IMR-90 (cell line): ENCODE data around the gene MTCL1. TPM values are rescaled to one million over a fixed set of nuclear protein-coding genes. Genes with fewer than 3 reads are reported as not detected.
A peak's percentile ranks its signal among the peaks of the same experiment; 100 is the strongest.

Experiments used
- ATAC-seq: fragments of 200-7000 bp; cut with Tn5 transposase; 2 replicates; pipeline ENCODE4 v1.9.1; 2020; ENCODE audit warnings: low read depth, mild to moderate bottlenecking, moderate library complexity
- BruUV-seq: library from RNA; stranded (reverse); fragments of 400-500 nt; replicated peaks from 2 replicates; lab custom pipeline; 2021; lab: Mats Ljungman, UMichigan
- CTCF ChIA-PET: fragments of 300-600 bp; formaldehyde crosslinking; extraction: SDS; loops from one replicate; lab custom pipeline; 2021; ENCODE audit warnings: antibody characterized with exemption; lab: Yijun Ruan, JAX
- POLR2A ChIA-PET: fragments of 300-600 bp; sonication (Branson Sonifier 250); formaldehyde crosslinking; loops from one replicate; lab custom pipeline; 2022; ENCODE audit warnings: antibody characterized with exemption; ENCODE audit not compliant: unreplicated experiment; lab: Charles Lee
- DNase-seq: peaks from one replicate; pipeline ENCODE4 v3.0.0; 2013
- H2AFZ ChIP-seq: replicated peaks from 2 replicates; pipeline ENCODE3; 2013; ENCODE audit warnings: low read length, mild to moderate bottlenecking; ENCODE audit not compliant: poor library complexity
- H2AK5ac ChIP-seq: 2 replicates; pipeline ENCODE4 v1.6.1; 2013; ENCODE audit warnings: low read depth, low read length, inconsistent platforms
- H2AK9ac ChIP-seq: replicated peaks from 2 replicates; pipeline ENCODE3; 2013; ENCODE audit warnings: mild to moderate bottlenecking, low read depth, low read length, moderate library complexity; ENCODE audit not compliant: poor library complexity
- H2BK120ac ChIP-seq: 2 replicates; pipeline ENCODE4 v1.6.1; 2013; ENCODE audit warnings: low read depth, low read length, inconsistent platforms
- H2BK15ac ChIP-seq: 3 replicates; pipeline ENCODE4 v1.6.1; 2013; ENCODE audit warnings: low read depth, low read length, inconsistent platforms
- H2BK20ac ChIP-seq: 2 replicates; pipeline ENCODE4 v1.6.1; 2013; ENCODE audit warnings: low read depth, mild to moderate bottlenecking, inconsistent platforms, low read length, moderate library complexity
- H2BK5ac ChIP-seq: 2 replicates; pipeline ENCODE4 v1.6.1; 2013; ENCODE audit warnings: mild to moderate bottlenecking, low read depth, low read length, inconsistent platforms; ENCODE audit not compliant: poor library complexity, severe bottlenecking
- H3K14ac ChIP-seq: replicated peaks from 2 replicates; pipeline ENCODE4 v1.6.1; 2013; ENCODE audit warnings: low read depth, low read length, inconsistent platforms
- H3K18ac ChIP-seq: 2 replicates; pipeline ENCODE4 v1.6.1; 2013; ENCODE audit warnings: low read depth, low read length, control low read depth
- H3K23ac ChIP-seq: 2 replicates; pipeline ENCODE4 v1.6.1; 2013; ENCODE audit warnings: low read depth, low read length, inconsistent platforms
- H3K27ac ChIP-seq: 2 replicates; pipeline ENCODE4 v1.5.1; 2013; ENCODE audit warnings: mild to moderate bottlenecking, control low read depth, low read length; ENCODE audit not compliant: insufficient read depth
- H3K27me3 ChIP-seq: 2 replicates; pipeline ENCODE4 v1.6.1; 2013; ENCODE audit warnings: low read length; ENCODE audit not compliant: control insufficient read depth, insufficient read depth
- H3K36me3 ChIP-seq: 2 replicates; pipeline ENCODE4 v1.6.1; 2013; ENCODE audit warnings: low read length, mixed read lengths; ENCODE audit not compliant: control insufficient read depth, insufficient read depth
- H3K4ac ChIP-seq: 2 replicates; pipeline ENCODE4 v1.6.1; 2013; ENCODE audit warnings: low read depth, low read length, inconsistent platforms
- H3K4me1 ChIP-seq: 2 replicates; pipeline ENCODE4 v1.6.1; 2013; ENCODE audit warnings: low read length, mixed read lengths; ENCODE audit not compliant: control insufficient read depth, insufficient read depth
- H3K4me2 ChIP-seq: 2 replicates; pipeline ENCODE4 v1.6.1; 2013; ENCODE audit warnings: low read depth, mild to moderate bottlenecking, control low read depth, low read length, moderate library complexity
- H3K4me3 ChIP-seq: 2 replicates; pipeline ENCODE4 v1.5.1; 2013; ENCODE audit warnings: low read depth, mild to moderate bottlenecking, control low read depth, low read length, moderate library complexity; ENCODE audit not compliant: insufficient read depth
- H3K56ac ChIP-seq: 2 replicates; pipeline ENCODE4 v1.6.1; 2013; ENCODE audit warnings: low read length, inconsistent platforms; ENCODE audit not compliant: insufficient read depth; ENCODE audit errors: extremely low read depth
- H3K79me1 ChIP-seq, 2 experiments: 2 replicates each; pipeline ENCODE4 v1.6.1; 2013; ENCODE audit warnings: low read length in 2 of 2, inconsistent platforms in 1 of 2, low read depth in 1 of 2
- H3K9ac ChIP-seq: 2 replicates; pipeline ENCODE4 v1.6.1; 2013; ENCODE audit warnings: low read depth, low read length, control low read depth
- H3K9me1 ChIP-seq: 2 replicates; pipeline ENCODE4 v1.6.1; 2013; ENCODE audit warnings: low read length, inconsistent platforms; ENCODE audit not compliant: insufficient read depth
- H3K9me3 ChIP-seq: 2 replicates; pipeline ENCODE4 v1.6.1; 2013; ENCODE audit warnings: low read length; ENCODE audit not compliant: control insufficient read depth, insufficient read depth
- H4K20me1 ChIP-seq: 2 replicates; pipeline ENCODE4 v1.6.1; 2013; ENCODE audit warnings: low read length, inconsistent platforms; ENCODE audit not compliant: insufficient read depth
- H4K5ac ChIP-seq: 2 replicates; pipeline ENCODE4 v1.6.1; 2013; ENCODE audit warnings: mild to moderate bottlenecking, low read depth, low read length, control low read depth
- H4K8ac ChIP-seq, 2 experiments: 2 replicates each; pipeline ENCODE4 v1.6.1; 2013; ENCODE audit warnings: low read depth in 2 of 2, low read length in 2 of 2, control low read depth in 1 of 2, inconsistent platforms in 1 of 2
- H4K91ac ChIP-seq: 2 replicates; pipeline ENCODE4 v1.6.1; 2013; ENCODE audit warnings: low read depth, low read length, inconsistent platforms; ENCODE audit not compliant: insufficient read depth
- BHLHE40 ChIP-seq: fragments of 150-350 bp; IDR thresholded peaks from 2 replicates; pipeline ENCODE4 v1.6.1; 2016; ENCODE audit warnings: mild to moderate bottlenecking, low read depth, low read length
- CEBPB ChIP-seq: IDR thresholded peaks from 2 replicates; pipeline ENCODE4 v1.6.1; 2012; ENCODE audit warnings: low read depth, low read length, improper control_type of control experiment
- CHD1 ChIP-seq: IDR thresholded peaks from 2 replicates; pipeline ENCODE4 v1.6.1; 2012; ENCODE audit warnings: low read depth, low read length, improper control_type of control experiment
- FOS ChIP-seq: fragments of 150-350 bp; IDR thresholded peaks from 2 replicates; pipeline ENCODE4 v1.6.1; 2016; ENCODE audit warnings: low read depth, low read length
- MAFK ChIP-seq: IDR thresholded peaks from 2 replicates; pipeline ENCODE4 v1.6.1; 2012; ENCODE audit warnings: low read depth, low read length, improper control_type of control experiment
- MAZ ChIP-seq: IDR thresholded peaks from 2 replicates; pipeline ENCODE4 v1.6.1; 2012; ENCODE audit warnings: low read depth, mild to moderate bottlenecking, low read length, improper control_type of control experiment, moderate library complexity, borderline replicate concordance
- MXI1 ChIP-seq: IDR thresholded peaks from 2 replicates; pipeline ENCODE4 v1.6.1; 2012; ENCODE audit warnings: low read depth, mild to moderate bottlenecking, low read length, moderate library complexity, borderline replicate concordance
- NFE2L2 ChIP-seq: fragments of 150-350 bp; IDR thresholded peaks from 2 replicates; pipeline ENCODE4 v1.6.1; 2016; ENCODE audit warnings: low read depth, mild to moderate bottlenecking, low read length
- POLR2A ChIP-seq: IDR thresholded peaks from 2 replicates; pipeline ENCODE4 v1.6.1; 2012; ENCODE audit warnings: mild to moderate bottlenecking, low read depth, low read length
- RAD21 ChIP-seq: IDR thresholded peaks from 2 replicates; pipeline ENCODE4 v1.6.1; 2012; ENCODE audit warnings: low read length, improper control_type of control experiment
- RCOR1 ChIP-seq: IDR thresholded peaks from 2 replicates; pipeline ENCODE4 v1.6.1; 2012; ENCODE audit warnings: mild to moderate bottlenecking, low read length, improper control_type of control experiment; ENCODE audit not compliant: insufficient replicate concordance
- RFX5 ChIP-seq: IDR thresholded peaks from 2 replicates; pipeline ENCODE4 v1.8.0; 2012; ENCODE audit warnings: low read depth, mild to moderate bottlenecking, low read length, moderate library complexity
- SMC3 ChIP-seq: fragments of 150-350 bp; IDR thresholded peaks from 2 replicates; pipeline ENCODE4 v1.6.1; 2016; ENCODE audit warnings: low read depth, mild to moderate bottlenecking, antibody characterized with exemption, low read length, moderate library complexity
- WGBS, 2 experiments: methylation state at CpG; one replicate each; pipeline versions ENCODE4 v1.1.5 to v1.1.7; 2013; ENCODE audit warnings: missing lambda C conversion rate in 2 of 2; ENCODE audit not compliant: insufficient read length in 1 of 2; ENCODE audit errors: extremely low coverage in 2 of 2; 5-methylcytosine and 5-hydroxymethylcytosine counted together
- dilution Hi-C: fragments of 300-500 bp; cut with HindIII; formaldehyde crosslinking; loops from one replicate; pipeline ENCODE4 v1.14.3; 2018; ENCODE audit warnings: low sequenced_read_pairs; ENCODE audit not compliant: unreplicated experiment
- in situ Hi-C: fragments of 300-500 bp; cut with MboI; formaldehyde crosslinking; loops from 3 replicates; pipeline ENCODE4 v1.14.3; 2019; ENCODE audit warnings: low sequenced_read_pairs, inconsistent platforms, mixed read lengths
- intact Hi-C: fragments of 100-400 bp; cut with micrococcal nuclease; formaldehyde crosslinking; loops from 2 replicates; pipeline ENCODE4 v1.10.0; 2022
- polyA plus RNA-seq, 3 experiments: library from polyadenylated mRNA; depleted of rRNA; stranded (reverse); fragments of >200 nt; gene quantifications; 2 replicates each; pipeline ENCODE4 v1.2.3, GENCODE V29; 2012; ENCODE audit warnings: low replicate concordance in 1 of 3
- total RNA-seq: library from RNA; depleted of rRNA; stranded (reverse); fragments of >200 nt; gene quantifications from 2 replicates; pipeline ENCODE4 v1.2.3, GENCODE V29; 2012
- TF ChIP-seq, protein P1 (sequence below): fragments of 150-350 bp; IDR thresholded peaks from 2 replicates; pipeline ENCODE4 v1.6.1; 2016; ENCODE audit warnings: low read depth, mild to moderate bottlenecking, low read length, moderate library complexity, borderline replicate concordance
- TF ChIP-seq, protein P2 (sequence below): conservative IDR thresholded peaks from 2 replicates; pipeline ENCODE4 v1.5.1; 2012; ENCODE audit warnings: mild to moderate bottlenecking, low read depth, low read length, improper control_type of control experiment

The MTCL1 gene
- total and polyA plus RNA-seq, 2 of the 4 experiments (the other 2 are of a cell fraction): 29.0 to 45.3 TPM

DNA sequence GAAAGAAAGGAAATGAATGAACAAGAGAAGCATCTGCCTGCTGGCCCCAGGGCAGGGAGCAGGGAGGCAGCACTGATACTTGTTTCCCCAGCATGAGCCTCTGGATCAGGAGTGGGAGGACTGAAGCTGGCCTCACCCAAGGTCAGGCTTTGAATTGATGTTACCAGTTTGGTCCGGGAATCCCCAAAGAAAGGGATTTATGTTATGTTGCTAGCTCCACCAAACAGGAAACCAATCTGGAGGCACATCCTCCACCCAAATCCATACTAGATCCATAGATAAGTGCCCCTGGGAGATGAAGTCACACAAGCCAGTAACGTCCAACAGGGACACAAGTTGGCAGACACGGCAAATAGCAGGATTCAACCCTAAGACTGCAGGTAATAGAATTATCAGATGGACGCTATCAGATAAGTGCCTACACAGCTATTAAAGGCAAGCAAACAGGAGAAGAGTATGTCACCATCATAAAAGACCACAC, 85.9 kb downstream of the MTCL1 start:
- Histone ChIP-seq H3K4me2 (no peak overlapping the region), H3K9me3 (no peaks in the 10 kb centered on the region), H2AK5ac (peak overlapping the region; percentile 38; the same call in 1 of the 2 replicates), H4K20me1 (no peaks in the 10 kb centered on the region), H2AK9ac (no peak overlapping the region), H3K79me1 (peaks cover 24 to 86% of the 10 kb centered on the region in 2 experiments), H2AFZ (no peak overlapping the region), H3K27ac (no peak overlapping the region), H3K56ac (no peak overlapping the region), H3K9ac (no peak overlapping the region), H4K5ac (peak overlapping the region; percentile 35; the same call in 1 of the 2 replicates), H3K4me3 (no peak overlapping the region), H2BK120ac (0 out of 2 replicates have a peak overlapping the region, but pooled peaks have one; percentile 39), H3K23ac (no peak overlapping the region; the same call in 1 of the 2 replicates), H3K14ac (peak overlapping the region; percentile 78), H2BK15ac (no peak overlapping the region), H3K36me3 (peaks cover 55% of the 10 kb centered on the region), H4K91ac (no peak overlapping the region), H3K4me1 (peaks cover 34% of the 10 kb centered on the region), H3K27me3 (no peaks in the 10 kb centered on the region), H2BK20ac (peak overlapping the region; percentile 46; the same call in 1 of the 2 replicates), H3K9me1 (peaks cover 43% of the 10 kb centered on the region), H3K4ac (peak overlapping the region; percentile 38), H3K18ac (no peak overlapping the region), H4K8ac (peak overlapping the region in 1 of 2 experiments; percentile 35; a peak in 2 of 4 replicates), H2BK5ac (peak overlapping the region; percentile 36)
- DNase-seq: peak; percentile 59
- dilution Hi-C loops: no loop called here
- WGBS, 2 experiments: no CpG with 5 or more reads among the region's 4 CpGs
- TF ChIP-seq CHD1 (no peak), FOS (no peak), RAD21 (no peak), CEBPB (no peak), SMC3 (no peak), NFE2L2 (no peak), RFX5 (no peak), MAFK (no peak), RCOR1 (no peak), BHLHE40 (no peak), MXI1 (no peak), POLR2A (no peak), MAZ (no peak)
- TF ChIP-seq, protein P1, sequence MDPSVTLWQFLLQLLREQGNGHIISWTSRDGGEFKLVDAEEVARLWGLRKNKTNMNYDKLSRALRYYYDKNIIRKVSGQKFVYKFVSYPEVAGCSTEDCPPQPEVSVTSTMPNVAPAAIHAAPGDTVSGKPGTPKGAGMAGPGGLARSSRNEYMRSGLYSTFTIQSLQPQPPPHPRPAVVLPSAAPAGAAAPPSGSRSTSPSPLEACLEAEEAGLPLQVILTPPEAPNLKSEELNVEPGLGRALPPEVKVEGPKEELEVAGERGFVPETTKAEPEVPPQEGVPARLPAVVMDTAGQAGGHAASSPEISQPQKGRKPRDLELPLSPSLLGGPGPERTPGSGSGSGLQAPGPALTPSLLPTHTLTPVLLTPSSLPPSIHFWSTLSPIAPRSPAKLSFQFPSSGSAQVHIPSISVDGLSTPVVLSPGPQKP: no peak
- TF ChIP-seq, protein P2, sequence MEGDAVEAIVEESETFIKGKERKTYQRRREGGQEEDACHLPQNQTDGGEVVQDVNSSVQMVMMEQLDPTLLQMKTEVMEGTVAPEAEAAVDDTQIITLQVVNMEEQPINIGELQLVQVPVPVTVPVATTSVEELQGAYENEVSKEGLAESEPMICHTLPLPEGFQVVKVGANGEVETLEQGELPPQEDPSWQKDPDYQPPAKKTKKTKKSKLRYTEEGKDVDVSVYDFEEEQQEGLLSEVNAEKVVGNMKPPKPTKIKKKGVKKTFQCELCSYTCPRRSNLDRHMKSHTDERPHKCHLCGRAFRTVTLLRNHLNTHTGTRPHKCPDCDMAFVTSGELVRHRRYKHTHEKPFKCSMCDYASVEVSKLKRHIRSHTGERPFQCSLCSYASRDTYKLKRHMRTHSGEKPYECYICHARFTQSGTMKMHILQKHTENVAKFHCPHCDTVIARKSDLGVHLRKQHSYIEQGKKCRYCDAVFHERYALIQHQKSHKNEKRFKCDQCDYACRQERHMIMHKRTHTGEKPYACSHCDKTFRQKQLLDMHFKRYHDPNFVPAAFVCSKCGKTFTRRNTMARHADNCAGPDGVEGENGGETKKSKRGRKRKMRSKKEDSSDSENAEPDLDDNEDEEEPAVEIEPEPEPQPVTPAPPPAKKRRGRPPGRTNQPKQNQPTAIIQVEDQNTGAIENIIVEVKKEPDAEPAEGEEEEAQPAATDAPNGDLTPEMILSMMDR: no peak
- peak; percentile 19; the same call in 1 of the 2 replicates for ATAC-seq
- intact Hi-C loops: no loop called here
- ChIA-PET POLR2A (interaction anchor here (1.0 kb wide), 1 partner anchor 10 kb away, joined by 4 read pairs; no protein-coding TSS in a partner anchor), CTCF (no interaction called here)
- in situ Hi-C loops: no loop called here
- BruUV-seq: no TSS peak
